Tongue (tissue), 1 donor: ENCODE measurements around the gene FOLR1. TPM values are rescaled to one million over a fixed set of nuclear protein-coding genes. Genes with fewer than 3 reads are reported as not detected.

Source experiments
- total RNA-seq: library from RNA; depleted of rRNA; stranded (reverse); fragments of >200 nt; gene quantifications from one replicate; pipeline ENCODE4 v1.2.3, GENCODE V29; 2014

FOLR1 gene
- total RNA-seq, 1 donor from 2014 or later = 1.6 TPM

Other genes starting within 250 kb of the FOLR1 start
- 4.8 TPM for gene IL18BP, start 193.2 kb upstream of the FOLR1 start, total RNA-seq
- gene NUMA1, start 111.6 kb upstream of the FOLR1 start, total RNA-seq = 260 TPM
- 8.8 TPM for gene LRRC51, start 111.3 kb upstream of the FOLR1 start, total RNA-seq
- 40.7 TPM for gene LAMTOR1, start 88.8 kb upstream of the FOLR1 start, total RNA-seq
- not detected for gene TOMT, start 86.2 kb upstream of the FOLR1 start, total RNA-seq
- gene ANAPC15, start 79.4 kb upstream of the FOLR1 start, total RNA-seq = 13.5 TPM
- gene FOLR3, start 56.4 kb upstream of the FOLR1 start, total RNA-seq = not detected
- gene FOLR2, start 24.7 kb downstream of the FOLR1 start, total RNA-seq = 5.6 TPM
- 77.6 TPM for gene INPPL1, start 32.6 kb downstream of the FOLR1 start, total RNA-seq
- not detected for gene PHOX2A, start 52.0 kb downstream of the FOLR1 start, total RNA-seq
- gene CLPB, start 242.4 kb downstream of the FOLR1 start, total RNA-seq = 39.0 TPM